GM19351 (cell line): ENCODE data around the gene GFM2.
"Not testable (repeated sequence)": the region's sequence is repeated elsewhere in the genome, so short reads cannot be mapped to it uniquely, and the experiment has no call there.

ENCODE experiments used
- ATAC-seq: cut with Tn5 transposase; IDR thresholded peaks from one replicate; pipeline ENCODE4 v1.9.1; 2021; ENCODE audit warnings: mild to moderate bottlenecking, moderate library complexity; ENCODE audit not compliant: unreplicated experiment

Gene GFM2

GRCh38 chr5:74725331-74725730 lies 41.6 kb downstream of the GFM2 start:
- no peak for ATAC-seq

GRCh38 chr5:74722271-74722670 lies 44.6 kb downstream of the GFM2 start:
- no peak for ATAC-seq

GRCh38 chr5:74717596-74717995 lies 49.3 kb downstream of the GFM2 start:
- ATAC-seq: no peak

- ATAC-seq: no peak
These were observed 73.7 kb downstream of the GFM2 start for GRCh38 chr5:74693191-74693590.

GRCh38 chr5:74686962-74687751 lies 79.8 kb downstream of the GFM2 start:
- no peak for ATAC-seq

- peak; percentile 60 for ATAC-seq
These were observed 80.8 kb downstream of the GFM2 start for GRCh38 chr5:74685979-74686631.

GRCh38 chr5:74684900-74685851 lies 81.7 kb downstream of the GFM2 start, which contains the start of gene HEXB:
Gene HEXB (plus strand): TSS chr5:74685233. CDS start chr5:74685261, 28 bp downstream.
- peak; percentile 75 for ATAC-seq

- ATAC-seq: no peak
These were observed 87.0 kb downstream of the GFM2 start for GRCh38 chr5:74679966-74680365.

GRCh38 chr5:74679300-74679699 lies 87.6 kb downstream of the GFM2 start:
- not testable (repeated sequence) for ATAC-seq

GRCh38 chr5:74678123-74678522 lies 88.8 kb downstream of the GFM2 start:
- not testable (repeated sequence) for ATAC-seq

GRCh38 chr5:74676466-74676865 lies 90.5 kb downstream of the GFM2 start:
- not testable (repeated sequence) for ATAC-seq

- no peak for ATAC-seq
These were observed 93.7 kb downstream of the GFM2 start for GRCh38 chr5:74673011-74673790.

GRCh38 chr5:74672215-74672877 lies 94.6 kb downstream of the GFM2 start:
- no peak for ATAC-seq
